HG03520 (cell line): ENCODE data around the gene FGF5.
"Not testable (repeated sequence)": the region's sequence is repeated elsewhere in the genome, so short reads cannot be mapped to it uniquely, and the experiment has no call there.

ENCODE experiments used
- ATAC-seq: cut with Tn5 transposase; IDR thresholded peaks from one replicate; pipeline ENCODE4 v1.9.1; 2021; ENCODE audit warnings: mild to moderate bottlenecking, moderate library complexity; ENCODE audit not compliant: unreplicated experiment

FGF5 gene

DNA sequence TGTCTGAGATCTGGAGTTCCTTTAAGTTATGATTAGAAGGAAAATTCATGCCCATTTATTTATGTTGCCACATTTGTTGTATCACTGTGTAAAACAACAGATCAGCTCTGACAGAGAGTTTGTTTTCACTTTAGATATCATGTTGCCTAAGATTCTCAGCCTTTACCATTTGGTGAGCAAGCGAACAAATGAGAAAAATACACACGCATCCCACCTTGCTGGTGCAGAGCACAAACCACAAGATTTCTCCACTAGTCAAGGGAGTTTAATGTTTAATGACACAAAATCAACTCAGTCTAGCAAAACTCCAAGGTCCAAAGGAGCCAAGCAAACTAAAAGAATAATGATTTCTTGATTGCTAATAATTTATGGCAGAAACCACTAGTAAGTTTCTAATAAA, 27.7 kb downstream of the FGF5 start:
- no peak for ATAC-seq

DNA sequence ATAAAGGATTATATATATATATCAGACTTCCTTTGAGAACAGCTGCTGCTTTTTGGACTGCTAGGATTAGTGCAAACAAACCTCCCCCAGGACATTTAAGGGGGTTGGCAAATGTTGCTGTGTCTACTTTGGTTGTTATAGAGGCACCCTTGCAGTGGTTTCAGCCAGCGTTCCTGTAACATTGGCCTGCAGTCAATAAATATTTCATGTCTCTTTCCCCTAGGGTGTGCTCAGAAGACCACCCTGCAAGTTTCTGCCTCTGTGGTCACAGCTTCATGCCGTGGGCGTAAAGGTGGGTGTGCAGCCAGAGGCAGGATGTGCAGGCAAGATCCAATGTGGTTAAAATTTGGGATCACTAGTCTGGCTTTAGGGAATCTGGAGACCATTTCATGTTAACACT, 28.9 kb downstream of the FGF5 start:
- no peak for ATAC-seq

DNA sequence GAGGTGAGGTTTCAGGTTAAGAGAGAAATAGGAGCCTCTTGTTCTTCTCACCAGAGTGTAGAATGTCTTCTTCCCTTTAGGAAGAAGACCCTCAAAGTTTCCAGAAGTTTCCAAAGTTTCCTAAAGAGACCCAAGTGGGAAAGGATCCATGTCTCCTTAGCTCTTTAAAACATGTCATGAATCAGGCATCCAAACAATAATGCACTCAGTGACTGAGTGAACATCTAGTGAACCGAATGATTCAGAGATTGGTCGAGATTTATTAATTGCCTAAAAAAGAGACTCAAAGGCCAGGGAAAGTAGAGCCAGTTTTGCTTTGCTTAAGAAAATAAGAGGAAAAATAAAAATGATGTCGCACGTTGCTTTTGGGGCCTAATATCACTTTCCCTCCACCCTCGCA, 29.4 kb downstream of the FGF5 start:
- ATAC-seq, result no peak

DNA sequence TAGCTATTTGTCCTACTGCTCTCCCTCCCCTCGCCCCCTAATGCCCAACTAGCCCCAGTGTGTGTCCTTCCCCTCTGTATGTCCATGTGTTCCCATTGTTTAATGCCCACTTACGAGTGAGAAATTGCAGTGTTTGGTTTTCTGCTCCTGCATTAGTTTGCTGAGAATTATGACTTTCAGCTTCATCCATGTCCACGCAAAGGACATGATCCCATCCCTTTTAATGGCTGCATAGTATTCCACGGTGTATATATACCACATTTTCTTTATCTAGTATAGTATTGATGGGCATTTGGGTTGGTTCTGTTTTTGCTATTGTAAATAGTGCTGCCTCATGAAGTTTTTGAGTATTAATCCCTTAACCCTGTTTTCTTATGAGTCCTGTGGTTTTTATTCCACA, 35.4 kb downstream of the FGF5 start:
- ATAC-seq, result no peak

DNA sequence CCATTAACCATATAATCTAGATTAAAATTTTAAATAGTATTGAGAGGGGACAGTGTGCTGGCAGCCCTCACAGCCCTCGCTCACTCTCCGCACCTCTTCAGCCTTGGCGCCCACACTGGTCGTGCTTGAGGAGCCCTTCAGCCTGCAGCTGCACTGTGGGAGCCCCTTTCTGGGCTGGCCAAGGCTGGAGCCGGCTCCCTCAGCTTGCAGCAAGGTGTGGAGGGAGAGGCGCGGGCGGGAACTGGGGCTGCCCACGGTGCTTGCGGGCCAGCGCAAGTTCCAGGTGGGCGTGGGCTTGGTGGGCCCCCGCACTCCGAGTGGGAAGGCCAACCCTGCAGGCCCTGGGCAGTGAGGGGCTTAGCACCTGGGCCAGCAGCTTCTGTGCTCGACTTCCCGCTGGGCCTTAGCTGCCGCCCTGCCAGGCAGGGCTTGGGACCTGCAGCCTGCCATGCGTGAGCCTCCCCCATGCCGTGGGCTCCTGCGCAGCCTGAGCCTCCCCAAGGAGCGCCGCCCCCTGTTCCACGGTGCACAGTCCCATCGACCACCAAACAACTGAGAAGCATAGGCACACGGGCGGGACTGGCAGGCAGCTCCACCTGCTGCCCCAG, 36.3 kb downstream of the FGF5 start:
- no peak for ATAC-seq

DNA sequence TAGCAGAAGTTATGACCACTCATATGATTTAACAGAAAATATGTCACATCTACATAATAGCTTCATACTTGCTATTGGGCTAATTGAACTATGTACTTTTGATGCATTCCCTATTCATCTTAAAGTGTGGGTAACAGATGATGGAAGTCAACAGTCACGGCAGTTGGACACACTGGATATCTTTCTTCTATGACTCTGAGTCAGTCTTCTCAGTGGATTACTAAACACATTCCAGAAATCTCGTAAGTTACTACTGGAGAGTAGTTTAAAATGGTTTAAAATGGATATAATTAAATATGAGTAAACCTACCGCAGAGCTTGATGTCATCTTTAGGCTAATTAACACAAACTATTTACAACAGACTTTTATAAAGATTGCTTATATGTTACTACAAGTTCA, 39.0 kb downstream of the FGF5 start:
- ATAC-seq, result no peak

DNA sequence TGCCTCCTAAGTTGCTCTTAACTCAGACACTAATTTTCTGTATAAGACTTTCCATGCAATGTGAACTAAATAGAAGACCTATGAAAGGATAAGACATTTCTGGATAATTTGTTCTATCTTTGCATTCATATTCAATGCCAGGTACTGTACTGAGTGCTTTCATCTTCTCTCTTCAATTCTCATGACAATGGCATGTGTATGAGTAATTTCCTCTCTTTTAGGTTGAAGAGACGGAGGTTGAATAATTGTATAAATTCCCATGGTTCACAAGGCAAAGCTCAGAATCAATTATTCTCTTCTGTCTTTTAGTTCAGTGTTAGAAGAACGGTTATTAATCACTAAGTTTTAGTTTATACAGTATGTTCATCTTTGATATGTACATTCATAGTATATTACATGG, 39.8 kb downstream of the FGF5 start:
- no peak for ATAC-seq

DNA sequence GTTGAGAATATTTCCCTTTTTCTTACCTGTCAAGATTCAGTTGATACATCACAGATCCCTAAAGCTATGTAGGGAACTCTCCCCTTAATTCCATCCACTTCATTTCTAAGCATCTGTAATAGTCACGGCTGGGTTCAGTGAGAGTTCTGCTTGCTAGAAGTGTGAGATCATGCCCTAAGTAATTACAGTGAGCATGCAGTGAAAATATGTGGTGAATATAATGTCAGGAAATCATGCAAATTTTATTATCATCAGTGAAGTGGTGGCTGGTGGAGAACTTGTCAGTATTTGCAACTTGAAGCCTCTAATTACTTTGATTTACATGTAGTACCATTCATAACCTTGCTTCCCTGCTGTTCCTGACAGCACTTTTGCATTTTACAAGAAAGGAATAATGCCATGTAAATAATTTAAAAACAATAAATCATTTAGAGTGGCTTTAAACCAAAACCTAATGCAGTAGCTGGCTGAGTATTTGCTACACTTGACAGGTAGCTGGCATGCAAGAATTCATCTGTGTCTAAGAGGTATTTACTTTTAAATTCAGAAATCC, 40.8 kb downstream of the FGF5 start:
- no peak for ATAC-seq

DNA sequence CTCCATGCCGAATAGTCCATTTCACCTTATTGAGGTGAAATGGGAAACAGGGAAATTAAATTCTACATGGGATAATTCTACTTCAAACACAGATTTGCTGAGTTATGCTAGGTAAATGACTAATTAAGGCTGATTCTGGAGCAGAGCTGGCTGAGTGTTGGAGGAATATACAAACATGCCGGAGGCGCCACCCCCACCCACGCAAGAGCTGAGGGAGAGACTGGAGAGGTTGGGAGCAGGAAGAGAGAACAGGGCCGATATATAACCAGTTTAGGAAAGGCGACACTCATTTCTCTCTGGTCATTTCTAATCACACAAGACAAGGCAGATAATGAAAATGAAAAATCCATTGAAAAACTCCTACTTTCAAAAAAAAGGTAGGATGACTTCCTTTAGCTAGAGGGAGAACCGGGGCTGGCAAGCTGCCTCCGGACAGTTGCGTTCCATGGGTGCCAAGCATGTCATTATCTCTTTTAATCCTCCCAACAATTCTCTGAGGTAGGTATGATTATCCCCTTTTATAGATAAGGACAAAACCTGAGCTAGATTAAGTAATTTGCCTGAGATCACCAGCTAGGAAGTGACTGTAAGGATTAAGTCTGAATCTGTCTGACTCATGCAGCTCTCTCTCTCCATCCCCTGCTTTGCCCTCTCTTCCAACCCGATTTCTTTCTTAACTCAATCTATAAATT, 41.5 kb downstream of the FGF5 start:
- ATAC-seq, result no peak

DNA sequence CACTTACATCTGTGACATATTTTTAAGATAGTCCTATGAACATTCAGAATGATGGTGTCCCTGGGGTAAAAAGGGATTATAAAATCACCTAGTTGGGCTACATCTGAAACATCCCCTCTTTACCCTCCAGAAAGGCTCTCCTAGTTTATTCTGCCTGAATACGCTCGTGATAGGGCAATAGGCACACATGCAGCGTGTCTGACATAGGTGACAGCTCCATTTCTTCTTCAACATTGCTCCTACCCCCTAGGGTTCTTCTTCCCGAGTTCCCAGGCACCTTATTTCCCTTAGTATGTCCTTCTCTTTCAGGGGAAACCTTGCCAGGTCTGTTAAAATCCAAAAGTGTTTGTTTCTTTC, 42.0 kb downstream of the FGF5 start:
- no peak for ATAC-seq

DNA sequence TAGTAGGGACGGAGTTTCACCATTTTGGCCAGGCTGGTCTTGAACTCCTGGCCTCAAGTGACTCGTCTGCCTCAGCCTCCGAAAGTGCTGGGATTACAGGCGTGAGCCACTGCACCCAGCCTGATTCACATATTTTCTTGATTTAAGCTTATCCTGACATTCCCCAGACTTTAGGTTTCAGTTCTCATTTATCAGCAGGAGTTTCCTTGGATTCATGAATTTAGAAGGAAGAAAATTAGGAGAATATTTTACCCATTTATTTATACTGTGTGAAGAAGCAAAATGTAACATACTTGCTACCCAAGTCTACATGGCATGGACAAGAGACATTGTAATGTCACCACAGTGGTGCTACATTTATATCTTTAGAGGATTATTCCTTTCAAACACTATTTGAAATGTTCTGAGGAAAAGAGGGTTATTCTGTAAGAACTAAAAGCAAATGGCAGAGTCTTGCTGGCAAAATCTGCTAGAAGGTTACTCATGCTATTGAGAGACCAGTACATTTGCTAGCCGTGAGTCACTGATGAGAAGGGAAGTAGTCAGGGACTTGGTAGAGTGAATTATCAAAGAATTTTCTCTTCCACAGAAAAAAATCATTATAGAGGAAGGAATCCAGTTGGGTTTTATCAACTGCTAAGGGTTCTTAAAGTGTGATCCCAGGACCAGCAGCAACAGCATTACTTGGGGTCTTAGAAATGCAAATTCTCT, 43.0 kb downstream of the FGF5 start:
- ATAC-seq, result no peak

DNA sequence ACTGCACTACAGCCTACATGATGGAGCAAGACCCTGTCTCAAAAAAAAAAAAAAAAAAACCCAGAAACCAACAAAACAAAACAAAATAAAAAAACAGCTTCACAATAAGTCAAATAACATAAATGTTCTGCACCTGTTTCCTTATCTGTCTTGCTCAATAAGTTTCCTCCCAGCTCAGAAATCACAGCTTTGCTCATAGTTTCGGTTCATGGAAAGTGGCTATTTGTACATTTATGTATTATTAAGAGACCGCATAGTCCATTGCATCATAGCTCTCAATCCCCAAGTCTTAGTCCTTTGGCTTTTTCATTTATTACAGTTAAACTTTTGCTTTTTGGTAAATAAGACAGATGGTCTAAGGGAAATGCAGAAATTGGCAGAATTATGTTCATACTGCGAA, 44.7 kb downstream of the FGF5 start:
- no peak for ATAC-seq

DNA sequence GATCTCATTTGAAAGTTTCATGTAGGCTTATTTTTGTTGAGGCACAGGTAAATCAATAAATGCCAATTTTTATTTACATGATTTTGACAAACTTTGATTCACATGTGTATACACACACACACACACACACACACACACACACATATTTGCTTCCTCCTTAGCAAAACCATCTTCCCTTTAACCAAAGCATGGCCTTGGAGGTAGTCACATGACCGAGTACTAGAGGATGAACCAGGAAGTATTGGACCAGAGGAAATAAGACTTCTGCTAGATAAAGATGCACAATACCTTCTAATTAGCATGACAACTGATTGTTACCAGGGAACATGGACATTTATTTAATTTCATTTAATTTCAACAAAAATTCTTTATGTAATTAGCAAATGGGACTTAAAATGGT, 45.7 kb downstream of the FGF5 start:
- no peak for ATAC-seq

DNA sequence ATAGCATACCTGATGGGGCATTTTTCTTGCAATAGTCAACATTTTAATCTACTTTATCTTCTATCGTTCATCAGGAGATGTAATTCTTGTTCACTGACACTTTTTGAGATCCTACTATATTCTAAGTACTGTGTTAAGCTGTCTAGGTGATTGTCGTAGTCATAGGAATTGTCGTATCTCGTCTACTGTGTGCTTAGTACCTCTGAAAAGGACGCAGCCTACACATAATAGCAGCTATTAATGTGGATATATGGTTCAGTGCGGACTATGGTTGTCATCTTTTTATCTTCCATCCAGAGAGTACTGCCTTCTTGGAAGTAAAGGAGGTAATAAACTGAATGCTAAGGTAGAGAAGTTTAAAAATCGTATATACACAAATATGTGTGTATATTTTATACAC, 47.2 kb downstream of the FGF5 start:
- no peak for ATAC-seq

DNA sequence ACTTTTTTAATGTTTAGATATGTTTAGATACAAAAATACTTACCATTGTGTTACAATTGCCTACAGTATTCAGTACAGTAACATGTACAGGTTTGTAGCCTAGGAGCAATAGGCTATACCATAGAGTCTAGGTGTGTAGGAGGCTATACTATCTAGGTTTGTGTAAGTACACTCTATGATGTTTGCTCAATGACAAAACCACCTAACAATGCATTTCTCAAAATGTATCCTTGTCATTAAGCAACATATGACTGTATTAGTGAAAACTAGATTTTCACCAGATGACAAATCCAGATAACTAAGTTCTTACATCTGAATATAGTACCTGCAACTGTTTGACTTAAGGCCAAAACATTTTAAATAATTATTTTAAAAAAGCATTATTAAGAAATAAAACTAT, 49.4 kb downstream of the FGF5 start:
- not testable (repeated sequence) for ATAC-seq

DNA sequence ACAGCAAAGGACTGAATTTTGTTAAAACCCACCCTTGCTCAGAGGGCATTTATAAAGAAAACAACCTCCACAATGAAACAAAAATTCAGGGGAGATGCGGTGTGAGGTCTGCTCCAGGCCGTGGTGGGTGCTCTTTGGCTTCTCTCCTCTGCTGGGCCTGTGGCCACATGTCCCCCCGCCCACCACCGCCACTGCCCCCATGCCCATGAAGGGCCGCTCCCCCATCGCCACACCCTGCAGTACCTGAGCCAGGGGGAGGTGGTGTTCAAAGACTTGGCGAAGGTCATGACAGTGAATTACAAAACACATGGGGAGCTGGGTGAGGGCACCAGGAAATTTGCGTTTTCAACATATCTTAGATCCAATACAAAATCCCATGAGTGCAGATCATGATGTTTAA, 54.9 kb downstream of the FGF5 start:
- no peak for ATAC-seq

DNA sequence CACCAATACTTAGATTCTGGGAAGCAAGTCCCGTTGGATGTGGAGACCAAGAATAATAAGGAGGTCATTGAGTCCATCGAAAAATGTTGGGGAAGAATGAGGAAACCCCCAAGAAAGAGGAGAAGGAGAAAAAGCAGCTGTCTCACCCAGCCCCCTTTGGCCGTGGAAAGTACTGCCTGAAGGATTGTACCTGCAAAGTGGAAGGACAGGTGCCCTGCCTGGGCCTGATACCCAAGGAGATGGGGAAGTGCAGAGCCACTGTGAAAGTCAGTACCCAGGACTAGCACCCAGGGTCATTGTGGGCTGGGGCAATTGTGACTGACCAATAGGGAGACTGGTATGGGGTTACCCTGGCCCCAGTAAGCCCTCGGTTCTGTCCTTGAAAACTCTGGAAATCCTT, 55.3 kb downstream of the FGF5 start:
- no peak for ATAC-seq

DNA sequence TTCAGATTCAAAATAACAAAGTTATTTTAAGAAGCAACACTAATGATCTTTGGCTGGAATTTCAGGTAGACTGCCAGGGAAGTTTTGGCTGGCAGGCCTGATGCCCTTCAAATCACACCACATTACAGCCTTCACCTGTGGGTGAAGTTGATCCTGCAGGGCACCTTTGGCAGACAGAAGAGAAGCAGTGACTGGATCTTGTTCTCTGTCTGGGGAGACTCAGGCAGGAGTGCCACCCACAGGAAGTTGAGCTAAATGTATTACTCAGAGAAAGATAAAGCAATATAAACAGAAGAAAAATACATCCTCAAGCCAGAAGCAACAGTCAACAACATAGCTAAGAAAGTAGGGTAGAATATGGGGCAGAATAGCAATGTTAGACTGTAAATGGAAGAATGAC, 56.3 kb downstream of the FGF5 start:
- no peak for ATAC-seq

DNA sequence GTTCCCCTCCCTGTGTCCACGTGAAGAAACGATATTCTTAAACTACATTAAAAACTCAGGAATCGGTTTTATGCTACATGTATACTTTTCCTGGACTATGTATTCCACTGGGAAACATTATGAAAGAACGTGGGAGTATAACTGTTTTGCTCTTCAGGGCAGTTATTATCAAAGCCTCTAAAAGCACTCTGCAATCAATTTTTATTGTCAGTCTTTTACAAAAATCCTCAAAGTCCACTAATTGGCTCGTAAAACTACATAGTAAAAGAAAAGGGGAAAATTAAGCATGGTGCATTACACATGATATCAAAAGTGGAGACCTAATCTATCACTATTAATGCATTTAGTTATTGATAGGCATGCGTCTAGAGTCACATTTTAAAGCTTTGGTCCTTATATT, 57.7 kb downstream of the FGF5 start:
- no peak for ATAC-seq

DNA sequence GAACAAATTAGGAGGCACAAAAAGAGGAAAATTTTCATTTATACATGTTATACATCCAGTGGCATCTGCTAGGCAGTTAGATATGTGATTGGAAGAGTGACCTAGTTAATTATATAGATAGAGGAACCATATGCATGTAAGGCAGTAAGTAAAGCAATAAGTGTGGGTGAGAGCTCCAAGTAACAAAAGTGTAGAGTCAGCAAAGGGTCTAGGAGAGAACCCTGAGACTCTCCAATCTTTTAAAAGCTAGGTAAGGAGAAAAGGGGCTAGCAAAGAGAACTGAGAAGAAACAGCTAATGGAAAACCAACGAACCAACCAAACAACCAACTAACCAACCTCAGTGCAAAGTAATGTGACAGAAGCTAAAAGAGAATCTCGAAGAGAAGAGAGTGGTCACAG, 65.2 kb downstream of the FGF5 start:
- no peak for ATAC-seq

DNA sequence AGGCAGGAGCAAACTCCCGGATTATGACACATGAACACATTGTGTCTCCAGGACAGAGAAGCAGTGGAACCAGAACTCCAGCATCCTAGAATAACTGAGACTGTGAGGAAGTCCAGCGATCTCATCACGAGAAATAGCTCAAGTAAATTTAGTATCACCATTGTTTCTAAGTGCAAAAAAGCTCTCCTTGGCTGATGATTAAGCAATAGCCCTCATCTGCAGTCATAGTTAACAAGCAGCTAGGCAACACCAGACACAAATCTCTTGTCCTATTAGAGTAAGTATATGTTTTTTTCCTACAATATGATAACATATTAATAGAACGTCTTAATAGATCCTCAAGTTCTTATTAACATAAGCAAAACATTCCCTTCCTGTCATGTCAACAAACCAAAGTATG, 66.7 kb downstream of the FGF5 start:
- no peak for ATAC-seq

DNA sequence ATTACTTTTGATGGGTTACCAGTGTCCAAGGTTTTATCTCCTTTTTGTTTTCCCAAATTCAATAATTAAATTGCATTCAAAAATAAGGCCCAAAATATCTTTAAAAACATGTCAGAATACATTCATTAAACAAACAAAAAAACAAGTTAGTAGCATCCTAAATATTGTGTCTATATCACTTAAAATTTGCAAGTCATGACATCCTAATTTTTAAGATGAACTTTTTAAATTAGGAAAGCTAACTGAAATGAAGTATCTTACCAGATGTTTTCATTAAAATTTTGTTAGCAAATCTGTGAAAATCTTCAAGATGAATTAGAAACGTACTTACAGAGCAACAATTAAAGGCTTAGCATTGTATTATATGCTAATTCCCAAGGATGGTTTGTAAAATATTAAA, 68.1 kb downstream of the FGF5 start:
- ATAC-seq, result no peak
